Left colon (tissue), 2 donors: ENCODE measurements around the gene STXBP5L. TPM values are rescaled to one million over a fixed set of nuclear protein-coding genes. Genes with fewer than 3 reads are reported as not detected.
"Not testable (repeated sequence)": the region's sequence is repeated elsewhere in the genome, so short reads cannot be mapped to it uniquely, and the experiment has no call there.

Source experiments
- ATAC-seq: fragments of 200-7000 bp; cut with Tn5 transposase; one replicate; pipeline ENCODE4 v1.9.1; 2020; ENCODE audit warnings: mild to moderate bottlenecking, moderate library complexity
- DNase-seq, 2 donors: peaks; one replicate each; pipeline ENCODE4 v3.0.0-alpha.2; 2020
- intact Hi-C, 2 donors: fragments of 100-400 bp; cut with DNase I in 1 of 2; cut with micrococcal nuclease in 1 of 2; formaldehyde crosslinking; loops; one replicate each; pipeline versions ENCODE4 v1.11.2 to v1.14.0; 2022; cut with DNase I, micrococcal nuclease
- long read RNA-seq: library from polyadenylated mRNA; unstranded; transcript quantifications from one replicate; pipeline ENCODE4 v2.0.0, GENCODE V29; 2021
- total RNA-seq, 2 donors: library from RNA; stranded (reverse); fragmentation: NEBNext Ultra II Directional; extraction: Animal tissue kit (Norgen Biotek cat#: 25700); gene quantifications; one replicate each; pipeline ENCODE4 v1.2.1, GENCODE V29; 2021
- donor health status: DM: no; HTN: no; CAD: no.
- donor health status: DM: yes; HTN: yes; CAD: no.

STXBP5L gene
- total RNA-seq: under 1 TPM; 0.21 to 0.61 TPM
- long read RNA-seq: 0 reads

DNA sequence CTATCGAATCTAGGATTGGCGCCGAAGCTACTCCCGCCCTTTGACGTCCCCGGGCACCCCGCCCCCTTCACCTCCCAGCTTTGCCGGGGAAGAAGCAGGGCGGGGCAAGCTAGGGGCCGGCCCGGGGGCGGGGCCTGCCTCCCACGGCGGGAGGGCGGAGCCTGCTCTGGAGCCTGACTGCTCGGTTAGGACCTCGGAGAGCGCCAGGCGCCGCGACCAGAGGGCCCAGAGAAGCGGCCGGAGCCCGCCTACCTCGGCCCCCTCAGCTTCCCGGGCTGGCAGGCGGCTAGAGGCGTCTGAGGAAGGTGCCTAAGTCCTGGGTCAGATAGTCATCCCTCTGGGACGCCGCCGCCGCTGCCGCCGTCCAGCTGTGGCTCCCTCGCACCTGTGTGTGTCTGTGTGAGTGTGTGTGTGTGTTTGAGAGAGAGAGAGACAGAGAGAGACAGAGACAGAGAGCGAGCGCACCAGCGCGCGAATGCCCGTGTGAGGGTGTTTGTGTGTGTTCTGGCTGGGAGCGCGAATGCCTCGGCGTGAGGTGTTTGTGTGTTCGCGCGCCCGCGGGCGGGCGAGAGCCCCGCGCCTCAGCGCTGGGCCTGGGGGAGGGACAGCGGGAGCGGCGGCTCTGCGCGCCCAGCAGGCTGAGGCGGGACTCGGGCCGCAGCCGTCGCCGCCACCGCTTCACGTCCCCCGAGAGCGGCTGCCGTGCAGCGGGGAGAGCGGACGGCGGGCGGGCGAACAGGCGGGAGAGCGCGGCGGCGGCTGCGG, at the start of gene STXBP5L:
Gene STXBP5L, plus strand, starts transcription at position 176 of the 765 bp plus-strand sequence. CDS start 1,374 bp downstream, outside the sequence.
- intact Hi-C loops: no loop called here

DNA sequence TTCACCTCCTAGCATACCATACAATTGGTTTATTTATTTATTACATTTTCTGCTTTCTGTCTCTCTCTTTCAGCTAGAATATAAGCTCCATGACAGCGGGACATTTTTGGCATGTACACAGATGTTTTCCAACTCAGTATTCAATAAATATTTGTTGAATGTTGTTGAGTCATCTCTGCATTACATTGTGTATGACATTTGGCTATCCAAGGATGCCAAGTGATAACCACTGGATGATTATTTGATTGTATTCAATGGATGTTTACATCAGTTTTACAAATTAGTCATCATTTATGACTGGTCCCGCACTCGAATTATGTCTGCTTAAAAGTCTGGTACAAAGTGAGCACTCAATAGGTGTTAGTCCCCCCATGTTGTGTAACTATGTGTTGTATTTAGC, 49.5 kb upstream of the STXBP5L start:
- DNase-seq: no peak
- intact Hi-C loops: no loop called here
- no peak for ATAC-seq

More for the DNA sequence above, at the start of gene STXBP5L:
- peak; percentile 88 to 92 for DNase-seq
- ATAC-seq: peak; percentile 100

DNA sequence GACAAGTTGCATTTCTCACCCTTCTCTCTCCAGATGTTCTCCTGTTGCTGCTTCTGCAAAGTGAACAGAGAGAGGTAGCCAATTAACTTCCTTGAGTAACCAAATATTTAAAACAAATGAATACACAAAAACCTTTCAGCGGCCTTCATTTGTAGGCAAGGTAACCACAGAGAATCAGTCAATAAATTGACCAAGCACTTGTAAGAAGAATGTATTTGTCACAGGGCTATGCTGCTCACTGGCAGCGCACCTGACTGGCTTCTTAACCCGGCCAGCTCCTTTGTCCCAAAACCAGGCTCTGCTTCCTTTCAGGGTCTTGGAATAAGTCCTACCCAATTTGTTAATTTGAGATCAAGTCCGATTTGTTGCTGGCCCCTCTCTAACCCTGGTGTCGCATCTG, 43.5 kb upstream of the STXBP5L start:
- no peak for ATAC-seq
- intact Hi-C loops: no loop called here
- DNase-seq: no peak

DNA sequence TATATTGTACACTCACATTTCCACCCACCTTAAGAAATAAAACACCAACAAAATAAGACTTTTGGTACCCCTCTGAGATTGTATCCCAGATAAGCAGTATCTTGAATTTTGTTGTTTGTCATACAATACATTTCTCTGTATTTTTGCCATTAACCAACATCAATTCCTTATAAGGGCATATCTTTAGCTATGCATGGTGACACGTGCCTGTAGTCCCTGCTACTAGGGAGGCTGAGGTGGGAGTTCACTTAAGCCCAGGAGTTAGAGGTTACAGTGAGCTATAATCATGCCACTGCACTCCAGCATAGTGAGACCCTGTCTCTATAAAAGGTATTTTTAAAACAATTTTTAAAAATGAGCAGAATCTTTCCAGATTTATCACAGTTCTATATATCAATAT, 32.5 kb upstream of the STXBP5L start:
- ATAC-seq (no peak), DNase-seq (no peak)
- intact Hi-C loops: no loop called here

DNA sequence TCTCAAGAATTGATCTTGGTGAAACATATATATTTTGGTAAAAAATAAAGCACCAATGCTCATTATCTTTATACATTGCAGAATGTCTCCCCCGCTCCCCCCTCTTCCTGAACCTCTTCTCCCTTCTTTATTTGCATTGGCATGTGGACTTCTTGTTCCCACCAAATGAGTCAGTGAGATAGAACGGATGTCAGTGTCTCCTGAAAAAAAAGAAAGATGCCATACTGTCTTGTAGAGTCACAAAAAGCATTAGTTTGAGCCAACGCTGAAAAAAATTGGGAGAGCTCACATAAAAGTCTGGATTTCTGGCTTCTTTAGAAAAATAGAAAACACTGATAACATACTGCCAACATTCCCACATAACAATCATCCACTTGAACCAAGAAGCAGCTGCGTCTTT, 32.0 kb upstream of the STXBP5L start:
- no peak for ATAC-seq
- DNase-seq: no peak
- intact Hi-C loops: no loop called here

DNA sequence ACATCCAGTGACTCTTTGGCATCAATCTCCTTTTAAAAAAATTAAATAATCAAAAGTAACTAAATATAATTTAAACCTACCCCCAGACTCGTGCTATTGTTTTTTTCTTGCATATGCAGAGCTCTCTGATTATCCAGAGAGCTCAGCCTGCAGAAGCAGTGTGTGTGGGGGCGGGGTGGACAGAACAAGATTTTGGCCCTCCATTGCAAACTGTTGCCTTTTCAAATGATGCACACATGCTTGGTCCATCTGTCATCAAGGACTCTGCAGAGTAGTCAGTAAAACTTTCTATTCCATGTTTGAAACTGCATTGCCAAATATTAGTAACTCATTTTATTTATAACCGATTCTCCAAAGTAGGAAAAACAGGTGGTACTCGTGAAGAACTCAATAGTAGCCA, 28.6 kb upstream of the STXBP5L start:
- intact Hi-C loops: no loop called here
- no peak for ATAC-seq
- no peak for DNase-seq

DNA sequence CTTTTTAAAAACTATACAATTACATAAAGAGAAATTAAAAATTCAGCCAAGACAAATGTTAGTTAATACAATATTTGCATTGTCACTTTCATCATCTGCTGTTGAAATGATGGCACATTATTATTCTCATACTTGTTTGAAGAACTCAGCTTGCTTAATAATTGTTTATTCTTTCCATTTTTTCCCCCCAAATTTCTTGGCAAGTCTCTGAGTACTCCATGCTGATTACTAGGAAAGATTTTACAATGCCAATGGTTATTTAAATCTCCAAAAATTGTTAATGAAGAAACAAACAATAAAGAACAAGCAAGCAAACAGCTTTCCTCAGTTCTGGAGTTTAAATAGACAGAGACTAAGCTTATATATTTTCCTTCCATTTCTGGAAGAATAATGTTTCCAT, 15.1 kb upstream of the STXBP5L start:
- intact Hi-C loops: no loop called here
- ATAC-seq: no peak
- DNase-seq: no peak

DNA sequence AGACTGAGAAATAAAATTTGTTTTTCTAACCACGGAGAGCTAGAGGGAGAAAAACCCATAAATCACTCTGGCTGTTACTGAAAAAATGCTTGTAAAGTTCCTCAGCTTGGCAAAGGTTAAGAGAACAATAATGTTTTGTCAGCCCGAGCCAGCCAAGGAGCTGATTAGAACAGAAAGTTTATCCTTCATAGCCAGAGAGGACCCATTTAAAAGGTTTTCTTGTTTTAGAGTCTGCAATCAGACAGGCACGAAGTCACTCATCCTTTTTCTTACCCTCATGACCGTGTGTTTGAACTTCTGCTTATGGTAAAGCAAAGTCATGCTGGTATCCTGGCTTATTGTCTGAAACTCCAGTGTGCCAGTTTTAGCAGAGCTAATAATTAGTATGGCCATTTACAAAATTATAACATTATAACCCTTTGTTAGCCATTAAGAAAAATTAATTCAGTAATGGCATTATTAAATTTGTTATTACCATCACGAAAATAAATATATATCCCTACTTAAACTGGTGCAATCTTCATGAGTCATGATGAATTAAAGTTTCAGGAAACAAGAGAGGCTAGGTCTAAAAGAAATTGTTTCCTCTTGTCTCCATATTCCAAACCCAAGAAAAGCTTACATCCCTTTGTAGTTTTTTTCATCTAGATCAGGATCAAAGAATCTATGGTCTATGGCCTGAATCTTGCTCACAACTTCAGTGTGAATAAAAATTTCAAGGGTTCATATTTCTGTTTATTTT, 13.5 kb upstream of the STXBP5L start:
- ATAC-seq (peak; percentile 46), DNase-seq (peak; percentile 2 to 27)
- intact Hi-C loops: no loop called here

DNA sequence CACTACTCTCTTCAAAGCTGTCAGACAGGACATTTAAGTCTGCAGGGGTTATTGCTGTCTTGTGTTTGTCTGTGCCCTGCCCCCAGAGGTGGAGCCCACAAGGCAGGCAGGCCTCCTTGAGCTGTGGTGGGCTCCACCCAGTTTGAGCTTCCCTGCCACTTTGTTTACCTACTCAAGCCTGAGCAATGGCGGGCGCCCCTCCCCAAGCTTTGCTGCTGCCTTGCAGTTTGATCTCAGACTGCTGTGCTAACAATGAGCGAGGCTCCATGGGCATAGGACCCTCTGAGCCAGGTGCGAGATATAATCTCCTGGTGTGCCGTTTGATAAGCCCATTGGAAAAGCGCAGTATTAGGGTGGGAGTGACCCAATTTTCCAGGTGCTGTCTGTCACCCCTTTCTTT, 6.3 kb upstream of the STXBP5L start:
- DNase-seq, ATAC-seq, intact Hi-C loops: not testable (repeated sequence)

DNA sequence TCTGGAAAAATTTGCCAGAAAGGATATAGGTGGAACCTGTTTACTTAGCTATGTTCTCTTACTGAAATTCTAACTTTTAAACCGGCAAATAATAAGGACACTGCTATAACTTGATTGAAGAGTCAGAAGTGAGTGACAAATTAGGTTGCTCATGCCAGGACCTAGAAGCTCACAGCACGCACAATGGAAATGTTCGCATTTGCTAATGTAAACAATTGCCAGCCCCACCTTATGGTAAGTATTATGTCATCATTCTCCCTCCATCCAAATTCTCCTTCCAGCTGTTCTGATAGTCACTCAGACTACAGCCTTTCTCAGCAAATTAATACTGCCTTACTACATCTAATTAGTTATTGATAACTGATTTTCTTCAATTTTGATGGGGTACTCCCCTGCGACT, 4.8 kb upstream of the STXBP5L start:
- ATAC-seq: no peak
- DNase-seq: no peak
- intact Hi-C loops: no loop called here

DNA sequence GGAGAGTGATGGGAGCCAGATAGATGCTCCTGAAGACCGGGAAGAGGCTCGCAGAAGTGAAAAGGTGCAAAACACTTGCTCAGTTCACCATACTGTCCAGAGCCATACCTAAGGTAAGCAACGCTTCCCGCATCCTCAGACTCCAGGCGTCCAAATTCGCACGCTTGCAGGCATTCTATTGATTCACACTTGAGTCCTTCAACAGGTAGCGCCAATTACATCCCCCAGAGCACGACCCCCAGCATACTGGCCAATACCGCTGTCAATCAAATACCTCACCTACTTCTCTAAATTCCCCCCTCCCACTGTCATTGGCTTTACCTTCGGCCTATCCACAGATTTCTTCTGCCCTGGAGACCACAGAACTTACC, 361 bp upstream of the STXBP5L start:
- ATAC-seq (peak; percentile 12), DNase-seq (no peak)
- intact Hi-C loops: no loop called here

DNA sequence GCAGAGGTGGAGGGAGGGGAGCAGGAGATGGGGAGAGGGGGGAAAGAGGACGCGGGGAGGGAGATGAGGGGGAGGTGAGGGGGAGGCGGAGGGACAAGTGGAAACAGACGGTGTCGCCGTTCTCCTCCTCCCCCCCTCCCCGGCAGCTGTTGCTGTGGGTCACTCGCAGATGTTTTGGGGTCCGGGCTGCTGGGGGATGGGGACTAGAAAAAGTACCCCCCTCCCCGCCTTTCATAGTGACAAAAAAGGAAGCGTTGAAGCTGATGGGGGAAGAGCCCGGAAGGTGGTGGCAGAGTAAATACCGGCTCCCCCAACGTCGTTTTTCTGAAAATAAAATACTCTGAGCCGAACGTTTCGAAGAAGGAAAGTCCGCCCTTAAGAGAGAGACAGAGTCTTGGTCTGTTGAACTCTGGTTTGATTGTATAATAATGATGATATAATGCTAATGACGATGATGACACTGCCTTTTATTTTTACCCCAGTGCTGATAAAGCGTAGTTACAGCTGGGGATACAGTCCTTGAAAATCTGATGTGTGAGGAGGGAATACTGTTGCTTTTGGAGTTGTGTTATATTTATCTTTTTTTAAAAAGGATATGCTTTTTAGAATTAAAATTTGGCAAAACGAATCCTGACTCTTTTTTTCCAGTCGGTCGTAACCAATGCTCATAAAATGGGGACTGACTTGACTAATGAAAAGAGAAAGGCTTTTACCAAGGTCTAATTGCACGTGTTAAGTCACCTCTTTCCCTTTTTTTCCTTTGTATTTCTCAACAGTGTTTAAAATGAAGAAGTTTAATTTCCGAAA, 993 bp downstream of the STXBP5L start:
- no peak for DNase-seq
- ATAC-seq: no peak
- intact Hi-C loops: no loop called here

DNA sequence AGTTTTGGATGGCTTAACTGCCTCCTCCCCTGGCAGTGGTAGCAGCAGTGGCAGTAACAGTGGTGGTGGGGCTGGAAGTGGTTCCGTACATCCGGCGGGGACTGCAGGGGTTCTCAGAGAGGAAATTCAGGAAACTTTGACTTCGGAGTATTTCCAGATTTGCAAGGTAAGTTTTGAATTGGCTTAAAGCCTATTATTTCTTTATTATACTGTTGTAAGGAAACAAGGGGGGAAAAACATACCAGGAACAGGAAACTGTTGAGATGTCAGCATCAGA, 1.5 kb downstream of the STXBP5L start:
- DNase-seq (no peak), ATAC-seq (no peak)
- intact Hi-C loops: no loop called here

DNA sequence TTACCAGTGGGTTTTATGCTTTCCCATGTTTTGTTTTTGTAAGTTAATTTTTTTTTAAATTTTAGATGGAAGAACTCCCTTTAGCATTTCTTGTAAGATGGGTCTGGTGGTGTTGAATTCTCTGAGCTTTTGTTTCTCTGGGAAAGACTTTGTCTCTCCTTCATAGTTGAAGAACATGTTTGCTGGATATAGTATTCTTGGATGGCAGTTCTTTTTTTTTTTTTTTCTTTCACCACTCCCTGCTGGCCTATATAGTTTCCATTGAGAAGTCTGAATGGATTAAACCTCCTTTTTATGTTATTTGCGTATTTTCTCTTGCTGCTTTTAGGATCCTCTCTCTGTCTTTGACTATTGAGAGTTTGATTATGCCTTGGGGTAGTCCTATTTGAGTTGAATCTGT, 18.1 kb downstream of the STXBP5L start:
- DNase-seq (no peak), ATAC-seq (no peak)
- intact Hi-C loops: no loop called here

DNA sequence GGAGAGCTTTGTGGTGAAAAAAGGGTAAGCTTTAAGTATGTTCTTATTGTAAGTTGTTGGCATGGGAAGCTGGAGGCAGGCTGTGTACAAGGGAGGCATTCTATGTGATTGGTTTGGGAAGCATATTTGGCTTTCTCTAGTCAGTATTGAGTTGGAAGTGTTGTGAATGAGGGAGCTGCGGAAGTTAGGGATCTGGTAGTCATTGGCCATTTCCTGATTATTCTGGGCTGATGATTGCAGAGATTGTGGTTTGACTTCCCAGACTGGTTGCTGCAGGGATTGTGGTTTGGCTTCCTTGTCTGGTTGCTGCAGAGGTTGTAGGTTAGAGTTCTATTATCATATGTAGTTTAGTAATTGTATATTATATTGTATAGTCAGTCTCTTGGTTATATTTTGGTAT, 21.0 kb downstream of the STXBP5L start:
- DNase-seq (no peak), ATAC-seq (no peak)
- intact Hi-C loops: no loop called here

DNA sequence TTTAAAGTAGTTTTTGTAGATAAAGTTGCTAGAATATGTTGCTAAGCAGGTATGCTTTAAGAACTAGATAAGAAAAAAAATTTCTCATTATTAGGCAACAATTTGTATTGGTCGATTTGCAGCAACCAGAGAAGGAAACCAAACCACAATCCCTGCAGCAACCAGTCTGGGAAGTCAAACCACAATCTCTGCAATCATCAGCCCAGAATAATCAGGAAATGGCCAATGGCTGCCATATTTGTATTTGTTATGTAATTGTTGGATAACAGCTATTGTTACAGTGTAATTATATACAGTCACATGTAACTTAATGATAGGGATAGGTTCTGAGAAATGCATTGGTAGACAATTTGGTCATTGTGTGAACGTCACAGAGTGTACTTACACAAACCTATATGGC, 23.6 kb downstream of the STXBP5L start:
- no peak for ATAC-seq
- DNase-seq: no peak
- intact Hi-C loops: no loop called here

DNA sequence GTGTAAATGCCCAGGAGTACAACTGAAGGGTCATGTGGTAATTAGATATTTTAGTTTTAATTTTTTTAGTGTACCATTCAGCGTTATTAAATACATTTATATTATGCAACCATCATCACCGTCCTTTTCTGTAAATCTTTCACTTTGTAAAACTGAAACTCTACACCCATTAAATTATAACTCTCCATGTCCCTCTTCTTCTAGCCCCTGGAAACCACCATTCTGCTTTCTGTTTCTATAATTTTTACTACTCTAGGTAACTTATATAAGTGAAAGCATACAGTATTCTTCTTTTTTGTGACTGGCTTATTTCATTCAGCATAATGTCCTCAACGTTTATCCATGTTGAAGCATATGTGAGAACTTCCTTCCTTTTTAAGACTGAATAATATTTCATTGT, 48.1 kb downstream of the STXBP5L start:
- intact Hi-C loops: no loop called here
- DNase-seq: no peak
- no peak for ATAC-seq

DNA sequence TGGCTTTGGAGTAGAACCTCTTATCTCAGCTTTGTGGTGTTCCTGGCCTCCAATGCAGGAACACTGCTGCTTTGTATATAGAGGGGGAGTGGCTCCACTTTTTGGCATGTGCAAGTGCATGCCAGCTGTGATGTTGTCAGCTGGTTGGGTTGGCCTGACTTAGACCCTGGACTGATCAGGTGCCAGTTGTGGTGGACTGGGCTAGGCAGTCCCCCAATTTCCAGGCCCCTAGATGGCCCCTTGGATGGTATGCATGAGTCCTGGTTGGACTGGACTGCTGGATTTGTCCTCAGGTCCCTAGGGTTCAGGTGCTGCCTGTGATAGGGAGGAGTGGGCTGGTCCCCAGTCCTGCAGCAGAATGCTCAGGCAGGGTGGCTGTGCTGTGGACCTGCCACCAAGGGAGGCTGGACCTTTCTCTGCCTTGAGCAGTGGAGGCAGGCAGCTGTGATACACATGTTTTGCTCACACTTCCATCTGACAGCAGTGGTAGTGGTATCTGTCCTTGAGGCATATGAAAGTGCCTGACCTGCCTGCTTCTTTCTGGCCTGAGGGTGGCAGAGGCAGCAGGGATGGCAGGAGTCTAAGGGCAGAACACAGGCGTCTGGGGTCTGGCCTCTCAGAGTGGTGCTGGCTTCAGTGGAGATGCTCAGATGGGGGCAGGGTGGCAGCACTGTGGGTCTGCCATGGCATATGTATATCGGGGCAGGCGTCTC, 74.8 kb downstream of the STXBP5L start:
- ATAC-seq: no peak
- no peak for DNase-seq
- intact Hi-C loops: no loop called here

DNA sequence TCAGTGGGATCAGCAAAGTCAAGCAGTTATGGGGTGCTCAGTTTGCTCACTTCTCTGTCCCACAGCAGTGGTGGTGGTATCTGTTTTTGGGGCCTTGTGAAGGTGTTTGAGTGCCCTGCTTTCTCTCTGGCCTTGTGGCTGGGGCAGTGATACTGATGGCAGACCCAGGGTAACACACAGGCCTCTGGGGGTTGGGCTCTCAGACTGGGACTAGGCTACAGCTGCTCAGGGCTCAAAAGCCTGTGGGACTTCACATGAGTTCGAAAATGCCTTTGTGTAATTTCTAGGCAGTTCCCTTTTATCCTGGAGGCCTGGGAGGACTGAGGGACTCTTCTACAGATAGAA, 75.3 kb downstream of the STXBP5L start:
- DNase-seq (no peak), ATAC-seq (no peak)
- intact Hi-C loops: no loop called here

DNA sequence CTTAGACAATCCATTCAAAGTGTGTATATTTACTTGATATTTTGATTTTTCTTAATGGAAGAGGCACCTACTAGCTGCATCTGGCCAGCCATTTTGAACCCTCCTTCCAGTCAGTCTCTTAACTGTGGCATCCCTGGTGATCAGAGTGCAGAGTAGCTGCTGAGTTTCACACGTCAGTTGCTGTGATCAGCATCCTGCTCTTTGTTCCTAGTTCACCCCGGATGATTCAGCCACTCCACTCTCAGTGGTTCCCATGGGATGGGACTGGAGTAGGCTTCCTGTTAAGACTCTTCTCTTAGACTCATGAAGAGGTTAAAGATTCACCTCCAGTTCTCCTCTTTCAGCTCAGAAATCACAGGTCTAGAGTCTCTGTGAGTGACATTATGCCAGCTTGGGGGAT, 75.8 kb downstream of the STXBP5L start:
- intact Hi-C loops: no loop called here
- ATAC-seq (no peak), DNase-seq (no peak)
